ENCODE data around the gene WRAP53.

WRAP53 gene

GRCh38 chr17:7651665-7652387 is 36.5 kb upstream of the WRAP53 start:
- Histone ChIP-seq H3K4me1 (ENCODE audit: low read length) (no peaks in the 10 kb centered on the region), H2AFZ (ENCODE audit: low read depth, low read length) (no peak overlapping the region), H3K4me3 (ENCODE audit: low read length) (no peak overlapping the region), H4K20me1 (ENCODE audit: insufficient read depth, low read length) (no peaks in the 10 kb centered on the region), H3K27ac (ENCODE audit: low read length) (no peak overlapping the region), H3K79me2 (ENCODE audit: low read length) (no peaks in the 10 kb centered on the region), H3K9me3 (ENCODE audit: insufficient read depth, low read length) (no peaks in the 10 kb centered on the region), H3K27me3 (ENCODE audit: low read depth, low read length) (no peaks in the 10 kb centered on the region), H3K4me2 (ENCODE audit: low read length) (no peak overlapping the region), H3K36me3 (replicated peaks; ENCODE audit: low read depth, low read length) (no peaks in the 10 kb centered on the region), H3K9ac (ENCODE audit: low read length) (no peak overlapping the region)
- TF ChIP-seq CTCF (IDR thresholded peaks at IDR 0.05; ENCODE audit: low read depth, low read length) (no peak), EZH2phosphoT487 (IDR thresholded peaks at IDR 0.05; ENCODE audit: low read depth) (no peak)

- Histone ChIP-seq H3K4me1 (ENCODE audit: low read length) (no peaks in the 10 kb centered on the region), H3K9ac (ENCODE audit: low read length) (no peak overlapping the region), H4K20me1 (ENCODE audit: insufficient read depth, low read length) (no peaks in the 10 kb centered on the region), H3K79me2 (ENCODE audit: low read length) (no peaks in the 10 kb centered on the region), H3K36me3 (replicated peaks; ENCODE audit: low read depth, low read length) (no peaks in the 10 kb centered on the region), H3K4me3 (ENCODE audit: low read length) (no peak overlapping the region), H3K27ac (ENCODE audit: low read length) (no peak overlapping the region), H3K27me3 (ENCODE audit: low read depth, low read length) (no peaks in the 10 kb centered on the region), H2AFZ (ENCODE audit: low read depth, low read length) (no peak overlapping the region), H3K4me2 (ENCODE audit: low read length) (no peak overlapping the region), H3K9me3 (ENCODE audit: insufficient read depth, low read length) (no peaks in the 10 kb centered on the region)
- no peak for TF ChIP-seq EZH2phosphoT487 (IDR thresholded peaks at IDR 0.05; ENCODE audit: low read depth)
- TF ChIP-seq CTCF (IDR thresholded peaks at IDR 0.05; ENCODE audit: low read depth, low read length) = no peak
Observed at GRCh38 chr17:7652388-7653356, 35.6 kb upstream of the WRAP53 start.

GRCh38 chr17:7654832-7655540 is 33.3 kb upstream of the WRAP53 start:
- Histone ChIP-seq H3K36me3 (replicated peaks; ENCODE audit: low read depth, low read length) (no peaks in the 10 kb centered on the region), H3K79me2 (ENCODE audit: low read length) (no peaks in the 10 kb centered on the region), H2AFZ (ENCODE audit: low read depth, low read length) (no peak overlapping the region), H4K20me1 (ENCODE audit: insufficient read depth, low read length) (no peaks in the 10 kb centered on the region), H3K27ac (ENCODE audit: low read length) (no peak overlapping the region), H3K9me3 (ENCODE audit: insufficient read depth, low read length) (no peaks in the 10 kb centered on the region), H3K9ac (ENCODE audit: low read length) (no peak overlapping the region), H3K27me3 (ENCODE audit: low read depth, low read length) (no peaks in the 10 kb centered on the region), H3K4me1 (ENCODE audit: low read length) (no peaks in the 10 kb centered on the region), H3K4me2 (ENCODE audit: low read length) (no peak overlapping the region), H3K4me3 (ENCODE audit: low read length) (no peak overlapping the region)
- TF ChIP-seq EZH2phosphoT487 (IDR thresholded peaks at IDR 0.05; ENCODE audit: low read depth) (no peak), CTCF (IDR thresholded peaks at IDR 0.05; ENCODE audit: low read depth, low read length) (no peak)

GRCh38 chr17:7655541-7655840 is 32.8 kb upstream of the WRAP53 start:
- H3K4me1 ChIP-seq (ENCODE audit: low read length) = no peaks in the 10 kb centered on the region

More at GRCh38 chr17:7655541-7655840, 32.8 kb upstream of the WRAP53 start:
- Histone ChIP-seq H3K9ac (ENCODE audit: low read length) (no peak overlapping the region), H2AFZ (ENCODE audit: low read depth, low read length) (no peak overlapping the region), H3K27ac (ENCODE audit: low read length) (no peak overlapping the region), H3K4me2 (ENCODE audit: low read length) (no peak overlapping the region), H3K36me3 (replicated peaks; ENCODE audit: low read depth, low read length) (no peaks in the 10 kb centered on the region), H4K20me1 (ENCODE audit: insufficient read depth, low read length) (no peaks in the 10 kb centered on the region), H3K4me3 (ENCODE audit: low read length) (no peak overlapping the region), H3K9me3 (ENCODE audit: insufficient read depth, low read length) (no peaks in the 10 kb centered on the region), H3K79me2 (ENCODE audit: low read length) (no peaks in the 10 kb centered on the region), H3K27me3 (ENCODE audit: low read depth, low read length) (no peaks in the 10 kb centered on the region)
- no peak for TF ChIP-seq EZH2phosphoT487 (IDR thresholded peaks at IDR 0.05; ENCODE audit: low read depth)

Data from OCI-LY3 (cell line).